HL-60 (cell line): ENCODE results near the gene BAZ2B.
A peak's percentile ranks its signal among the peaks of the same experiment; 100 is the strongest.

Experiments
- DNase-seq, 2 experiments: peaks; one replicate each; pipeline ENCODE4 v3.0.0-alpha.2; 2010 to 2020; ENCODE audit warnings: low read depth in 1 of 2, low spot score in 1 of 2
- H3K27ac ChIP-seq: fragments of 250-450 bp; sonication (Bioruptor Pico); replicated peaks from 2 replicates; pipeline ENCODE4 v1.5.1; 2020; ENCODE audit warnings: mild to moderate bottlenecking, moderate library complexity
- H3K27me3 ChIP-seq: fragments of 250-450 bp; sonication (Bioruptor Pico); 2 replicates; pipeline ENCODE4 v1.5.1; 2021; ENCODE audit warnings: mild to moderate bottlenecking, moderate library complexity; ENCODE audit not compliant: insufficient read depth, poor library complexity, severe bottlenecking
- H3K4me3 ChIP-seq: replicated peaks from 2 replicates; pipeline ENCODE4 v1.5.1; 2011; ENCODE audit warnings: mild to moderate bottlenecking, control low read depth, low read length; ENCODE audit not compliant: insufficient read depth
- GABPA ChIP-seq: IDR thresholded peaks from 2 replicates; pipeline ENCODE4 v1.6.1; 2012; ENCODE audit warnings: low read depth
- POLR2AphosphoS5 ChIP-seq: IDR thresholded peaks from 2 replicates; pipeline ENCODE4 v1.6.1; 2012; ENCODE audit warnings: low read depth
- REST ChIP-seq: IDR thresholded peaks from 2 replicates; pipeline ENCODE4 v1.6.1; 2012; ENCODE audit warnings: low read depth; ENCODE audit not compliant: insufficient replicate concordance
- SPI1 ChIP-seq: IDR thresholded peaks from 2 replicates; pipeline ENCODE4 v1.6.1; 2012; ENCODE audit warnings: low read depth, mild to moderate bottlenecking, borderline replicate concordance
- TF ChIP-seq, protein P1 (sequence below): IDR thresholded peaks from one replicate; pipeline ENCODE4 v1.5.1; 2011; ENCODE audit warnings: low read length, control low read depth, inconsistent platforms; ENCODE audit not compliant: insufficient read depth

Gene BAZ2B

GRCh38 chr2:159600752-159601151 lies 15.6 kb downstream of the BAZ2B start:
- Histone ChIP-seq H3K27me3 (no peaks in the 10 kb centered on the region), H3K27ac (no peak overlapping the region), H3K4me3 (no peak overlapping the region)
- TF ChIP-seq SPI1 (no peak), REST (no peak), POLR2AphosphoS5 (no peak), GABPA (no peak)
- TF ChIP-seq, protein P1, sequence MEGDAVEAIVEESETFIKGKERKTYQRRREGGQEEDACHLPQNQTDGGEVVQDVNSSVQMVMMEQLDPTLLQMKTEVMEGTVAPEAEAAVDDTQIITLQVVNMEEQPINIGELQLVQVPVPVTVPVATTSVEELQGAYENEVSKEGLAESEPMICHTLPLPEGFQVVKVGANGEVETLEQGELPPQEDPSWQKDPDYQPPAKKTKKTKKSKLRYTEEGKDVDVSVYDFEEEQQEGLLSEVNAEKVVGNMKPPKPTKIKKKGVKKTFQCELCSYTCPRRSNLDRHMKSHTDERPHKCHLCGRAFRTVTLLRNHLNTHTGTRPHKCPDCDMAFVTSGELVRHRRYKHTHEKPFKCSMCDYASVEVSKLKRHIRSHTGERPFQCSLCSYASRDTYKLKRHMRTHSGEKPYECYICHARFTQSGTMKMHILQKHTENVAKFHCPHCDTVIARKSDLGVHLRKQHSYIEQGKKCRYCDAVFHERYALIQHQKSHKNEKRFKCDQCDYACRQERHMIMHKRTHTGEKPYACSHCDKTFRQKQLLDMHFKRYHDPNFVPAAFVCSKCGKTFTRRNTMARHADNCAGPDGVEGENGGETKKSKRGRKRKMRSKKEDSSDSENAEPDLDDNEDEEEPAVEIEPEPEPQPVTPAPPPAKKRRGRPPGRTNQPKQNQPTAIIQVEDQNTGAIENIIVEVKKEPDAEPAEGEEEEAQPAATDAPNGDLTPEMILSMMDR, result no peak
- no peak for DNase-seq

- TF ChIP-seq SPI1 (peak; percentile 78; the same call in 1 of the 2 replicates), GABPA (no peak)
Observed at GRCh38 chr2:159595410-159596046, 20.8 kb downstream of the BAZ2B start.

DNA sequence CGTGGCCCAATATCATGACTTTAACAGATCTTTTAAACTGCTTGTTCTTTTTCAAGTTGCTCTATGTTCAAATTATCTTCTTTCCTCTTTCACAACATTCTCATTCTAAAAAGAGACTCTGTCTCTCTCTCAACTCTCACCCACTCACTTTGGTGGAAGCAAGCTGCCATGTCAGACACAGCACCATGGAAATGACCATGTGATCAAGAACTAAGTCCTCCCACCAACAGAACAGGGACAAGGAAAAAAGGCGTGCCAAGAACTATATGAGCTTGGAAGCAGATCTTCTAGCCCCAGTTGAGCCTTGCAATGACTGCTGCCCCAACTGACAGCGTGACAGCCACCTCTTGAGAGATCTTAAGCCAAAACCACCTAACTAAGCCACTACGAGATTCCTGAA lies 23.9 kb downstream of the BAZ2B start:
- DNase-seq, result no peak
- Histone ChIP-seq H3K4me3 (no peak overlapping the region), H3K27ac (no peak overlapping the region), H3K27me3 (no peaks in the 10 kb centered on the region)
- TF ChIP-seq GABPA, result no peak

More at GRCh38 chr2:159595410-159596046, 20.8 kb downstream of the BAZ2B start:
- H3K4me3 ChIP-seq, result no peak overlapping the region
- peak in 1 of 2 experiments; percentile 10 for DNase-seq
- H3K27ac ChIP-seq, result no peak overlapping the region
- H3K27me3 ChIP-seq, result no peaks in the 10 kb centered on the region

DNA sequence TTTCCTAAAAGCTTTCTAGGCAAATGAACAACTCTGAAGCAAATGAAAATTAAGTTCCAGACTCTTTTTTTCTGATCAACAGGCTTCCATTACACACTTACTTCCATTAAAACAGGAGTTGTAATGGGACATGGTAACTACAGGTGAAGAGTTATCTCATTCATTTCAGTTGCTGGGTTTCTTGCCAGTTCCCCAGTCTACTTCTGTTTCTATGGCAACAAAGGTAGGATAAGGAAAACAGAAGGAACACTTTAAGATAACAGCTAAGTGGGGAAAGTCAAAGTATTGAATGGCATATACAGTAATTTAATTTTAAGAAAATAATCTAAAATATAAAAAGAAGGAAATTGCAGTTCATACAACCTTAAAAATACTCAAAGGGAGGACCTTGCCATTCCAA lies 25.1 kb downstream of the BAZ2B start:
- no peak for TF ChIP-seq SPI1
- no peak for TF ChIP-seq GABPA
- TF ChIP-seq POLR2AphosphoS5, result no peak
- no peak for TF ChIP-seq REST
- TF ChIP-seq, protein P1, result no peak
- DNase-seq, result no peak
- no peaks in the 10 kb centered on the region for H3K27me3 ChIP-seq
- H3K4me3 ChIP-seq, result no peak overlapping the region
- no peak overlapping the region for H3K27ac ChIP-seq

GRCh38 chr2:159589286-159589685 lies 27.1 kb downstream of the BAZ2B start:
- no peaks in the 10 kb centered on the region for H3K27me3 ChIP-seq
- H3K4me3 ChIP-seq, result no peak overlapping the region
- no peak overlapping the region for H3K27ac ChIP-seq
- TF ChIP-seq GABPA (no peak), POLR2AphosphoS5 (no peak), SPI1 (no peak), REST (no peak)
- TF ChIP-seq, protein P1, result no peak
- no peak for DNase-seq
